ENCODE data around the gene GOLGA8M. TPM values are rescaled to one million over a fixed set of nuclear protein-coding genes. Genes with fewer than 3 reads are reported as not detected.
"Not testable (repeated sequence)": the region's sequence is repeated elsewhere in the genome, so short reads cannot be mapped to it uniquely, and the experiment has no call there.

GOLGA8M gene
- total and polyA plus RNA-seq, 8 donors = not detected

- no peak overlapping the region for H3K27ac ChIP-seq
- TF ChIP-seq CTCF (IDR thresholded peaks at IDR 0.05) = no peak
- no peak for TF ChIP-seq EP300 (IDR thresholded peaks at IDR 0.05)
- TF ChIP-seq POLR2AphosphoS5 (IDR thresholded peaks at IDR 0.05) = no peak
- no peak for TF ChIP-seq POLR2A (IDR thresholded peaks at IDR 0.05)
- no peaks in the 10 kb centered on the region for H3K9me3 ChIP-seq
- no peaks in the 10 kb centered on the region for H3K36me3 ChIP-seq
- H3K27me3 ChIP-seq = no peaks in the 10 kb centered on the region
- intact Hi-C loops (cut with DNase I; ENCODE audit: low total_unique reads) = no loop called here
- H3K4me1 ChIP-seq = no peaks in the 10 kb centered on the region
- no peak overlapping the region for H3K4me3 ChIP-seq
- 94 to 98% (median 95%) methylated on average over 17 of the region's 17 CpGs for WGBS, 5 donors
- no peak for DNase-seq
Measured at GRCh38 chr15:28726102-28726501, 13.9 kb upstream of the GOLGA8M start.

GRCh38 chr15:28725556-28725955 lies 13.3 kb upstream of the GOLGA8M start:
- DNase-seq = no peak
- intact Hi-C loops (cut with DNase I; ENCODE audit: low total_unique reads) = no loop called here
- H3K4me3 ChIP-seq = no peak overlapping the region
- no peaks in the 10 kb centered on the region for H3K36me3 ChIP-seq
- H3K27ac ChIP-seq = no peak overlapping the region
- H3K9me3 ChIP-seq = no peaks in the 10 kb centered on the region
- TF ChIP-seq POLR2AphosphoS5 (IDR thresholded peaks at IDR 0.05) (no peak), EP300 (IDR thresholded peaks at IDR 0.05) (no peak), POLR2A (IDR thresholded peaks at IDR 0.05) (no peak), CTCF (IDR thresholded peaks at IDR 0.05) (no peak)
- H3K4me1 ChIP-seq = no peaks in the 10 kb centered on the region
- WGBS, 5 donors = 96 to 97% (median 97%) methylated on average over 13 to 14 of the region's 14 CpGs
- H3K27me3 ChIP-seq = no peaks in the 10 kb centered on the region

- WGBS, 5 donors = 75 to 89% (median 84%) methylated on average over 2 to 4 of the region's 5 CpGs
- H3K27ac ChIP-seq; intact Hi-C loops (cut with DNase I; ENCODE audit: low total_unique reads): not testable (repeated sequence)
Measured at GRCh38 chr15:28723986-28724385, 11.8 kb upstream of the GOLGA8M start.

GRCh38 chr15:28719626-28720025 lies 7.4 kb upstream of the GOLGA8M start:
- intact Hi-C loops (cut with DNase I; ENCODE audit: low total_unique reads); H3K27ac ChIP-seq; H3K4me3 ChIP-seq; H3K27me3 ChIP-seq; H3K36me3 ChIP-seq; H3K4me1 ChIP-seq; DNase-seq; H3K9me3 ChIP-seq: not testable (repeated sequence)
- 65 to 72% (median 70%) methylated on average over 3 to 4 of the region's 4 CpGs for WGBS, 5 donors

More at GRCh38 chr15:28723986-28724385, 11.8 kb upstream of the GOLGA8M start:
- H3K9me3 ChIP-seq, DNase-seq, H3K4me3 ChIP-seq, H3K4me1 ChIP-seq, H3K27me3 ChIP-seq, H3K36me3 ChIP-seq: not testable (repeated sequence)

GRCh38 chr15:28718576-28718975 lies 6.4 kb upstream of the GOLGA8M start:
- DNase-seq; intact Hi-C loops (cut with DNase I; ENCODE audit: low total_unique reads); H3K4me1 ChIP-seq; H3K27ac ChIP-seq; H3K27me3 ChIP-seq; H3K9me3 ChIP-seq; H3K4me3 ChIP-seq; H3K36me3 ChIP-seq: not testable (repeated sequence)
- 73 to 84% (median 82%) methylated on average over 9 to 11 of the region's 11 CpGs for WGBS, 5 donors

- H3K27me3 ChIP-seq; H3K4me1 ChIP-seq; H3K9me3 ChIP-seq; DNase-seq; H3K4me3 ChIP-seq; H3K27ac ChIP-seq; intact Hi-C loops (cut with DNase I; ENCODE audit: low total_unique reads); H3K36me3 ChIP-seq: not testable (repeated sequence)
- 76 to 86% (median 82%) methylated on average over 4 of the region's 4 CpGs for WGBS, 5 donors
Measured at GRCh38 chr15:28714176-28714575, 2.0 kb upstream of the GOLGA8M start.

GRCh38 chr15:28703927-28704326 lies 8.3 kb downstream of the GOLGA8M start:
- H3K36me3 ChIP-seq; intact Hi-C loops (cut with DNase I; ENCODE audit: low total_unique reads); H3K27me3 ChIP-seq; H3K4me1 ChIP-seq; H3K4me3 ChIP-seq; H3K27ac ChIP-seq; H3K9me3 ChIP-seq: not testable (repeated sequence)
- peak; percentile 10 to 56 for DNase-seq
- 31 to 60% (median 48%) methylated on average over 6 to 7 of the region's 9 CpGs; no CpG with 5 or more reads in 1 of the 5 donors for WGBS, 5 donors

- H3K4me3 ChIP-seq; H3K36me3 ChIP-seq; H3K4me1 ChIP-seq; H3K9me3 ChIP-seq; H3K27ac ChIP-seq; intact Hi-C loops (cut with DNase I; ENCODE audit: low total_unique reads); H3K27me3 ChIP-seq; DNase-seq: not testable (repeated sequence)
- 37 to 69% (median 54%) methylated on average over 5 to 11 of the region's 11 CpGs for WGBS, 5 donors
Measured at GRCh38 chr15:28702427-28702826, 9.8 kb downstream of the GOLGA8M start.

- H3K4me3 ChIP-seq; H3K27ac ChIP-seq; H3K9me3 ChIP-seq; H3K4me1 ChIP-seq; DNase-seq; H3K36me3 ChIP-seq; H3K27me3 ChIP-seq; intact Hi-C loops (cut with DNase I; ENCODE audit: low total_unique reads): not testable (repeated sequence)
- WGBS, 5 donors = 86 to 89% (median 88%) methylated on average over 26 of the region's 26 CpGs
Measured at GRCh38 chr15:28694006-28694751, 18.0 kb downstream of the GOLGA8M start.

GRCh38 chr15:28693021-28693420 lies 19.2 kb downstream of the GOLGA8M start:
- H3K4me3 ChIP-seq; DNase-seq; H3K27ac ChIP-seq; H3K4me1 ChIP-seq; intact Hi-C loops (cut with DNase I; ENCODE audit: low total_unique reads); H3K9me3 ChIP-seq; H3K36me3 ChIP-seq; H3K27me3 ChIP-seq: not testable (repeated sequence)
- 93 to 99% (median 98%) methylated on average over 9 to 14 of the region's 14 CpGs for WGBS, 5 donors

Data from stomach (tissue), 9 donors.